Panc1 (cell line): Measurements from ENCODE around the gene FARS2. TPM values are rescaled to one million over a fixed set of nuclear protein-coding genes. Genes with fewer than 3 reads are reported as not detected.

ENCODE experiments used
- ATAC-seq: fragments of 200-7000 bp; cut with Tn5 transposase; 2 replicates; pipeline ENCODE4 v1.9.1; 2020; ENCODE audit warnings: mild to moderate bottlenecking, moderate library complexity
- BruUV-seq: library from RNA; stranded (reverse); fragments of 400-500 nt; replicated peaks from 2 replicates; lab custom pipeline; 2021; lab: Mats Ljungman, UMichigan
- CTCF ChIA-PET: fragments of 300-600 bp; sonication (Branson Sonifier 250); formaldehyde crosslinking; loops from one replicate; lab custom pipeline; 2022; ENCODE audit warnings: antibody characterized with exemption; lab: Charles Lee
- POLR2A ChIA-PET: fragments of 300-600 bp; sonication (Branson Sonifier 250); formaldehyde crosslinking; loops from one replicate; lab custom pipeline; 2022; ENCODE audit warnings: antibody characterized with exemption; lab: Charles Lee
- DNase-seq: peaks from one replicate; pipeline ENCODE4 v3.0.0-alpha.2; 2010; ENCODE audit warnings: low read depth, low spot score
- H3K27ac ChIP-seq: 2 replicates; pipeline ENCODE4 v1.5.1; 2011; ENCODE audit warnings: mild to moderate bottlenecking, low read length, inconsistent platforms
- H3K27me3 ChIP-seq: fragments of 200-500 bp; sonication (Bioruptor generic); 2 replicates; pipeline ENCODE4 v1.6.0; 2014; ENCODE audit warnings: low read length, inconsistent platforms; ENCODE audit not compliant: control insufficient read depth, insufficient read depth
- H3K36me3 ChIP-seq: fragments of 200-500 bp; sonication (Bioruptor generic); 2 replicates; pipeline ENCODE4 v1.5.1; 2014; ENCODE audit warnings: inconsistent platforms, mild to moderate bottlenecking, low read length, moderate library complexity; ENCODE audit not compliant: control insufficient read depth, insufficient read depth
- H3K4me1 ChIP-seq: 2 replicates; pipeline ENCODE4 v1.5.1; 2011; ENCODE audit warnings: inconsistent platforms, mild to moderate bottlenecking, low read length, moderate library complexity; ENCODE audit not compliant: control insufficient read depth, insufficient read depth
- H3K4me3 ChIP-seq, 2 experiments: 2 replicates each; pipeline ENCODE4 v1.5.1; 2011 to 2012; ENCODE audit warnings: low read depth in 2 of 2, low read length in 2 of 2, mild to moderate bottlenecking in 2 of 2, inconsistent platforms in 1 of 2, moderate library complexity in 1 of 2
- H3K9me3 ChIP-seq: fragments of 200-500 bp; sonication (Bioruptor generic); 2 replicates; pipeline ENCODE4 v1.5.1; 2014; ENCODE audit warnings: low read depth, mild to moderate bottlenecking, inconsistent platforms, low read length, moderate library complexity; ENCODE audit not compliant: control insufficient read depth, insufficient read depth
- CTCF ChIP-seq: fragments of 450-650 bp; IDR thresholded peaks from 2 replicates; pipeline ENCODE4 v1.5.1; 2017; ENCODE audit warnings: mild to moderate bottlenecking
- POLR2AphosphoS5 ChIP-seq: IDR thresholded peaks from 2 replicates; pipeline ENCODE4 v1.6.1; 2012; ENCODE audit warnings: mild to moderate bottlenecking, low read depth, low read length, moderate library complexity
- REST ChIP-seq, 2 experiments: IDR thresholded peaks; 2 replicates each; pipeline ENCODE4 v1.6.1; 2011 to 2012; ENCODE audit warnings: low read depth in 2 of 2, control low read depth in 1 of 2, low read length in 1 of 2, mild to moderate bottlenecking in 1 of 2, moderate library complexity in 1 of 2; ENCODE audit not compliant: insufficient read depth in 1 of 2
- SIN3A ChIP-seq: IDR thresholded peaks from 2 replicates; pipeline ENCODE4 v1.6.1; 2012; ENCODE audit warnings: low read depth, mild to moderate bottlenecking, low read length, moderate library complexity, borderline replicate concordance; ENCODE audit not compliant: insufficient read depth
- TCF7L2 ChIP-seq: IDR thresholded peaks from 2 replicates; pipeline ENCODE4 v1.6.1; 2011; ENCODE audit warnings: mild to moderate bottlenecking, low read depth, low read length, inconsistent platforms
- in situ Hi-C: cut with HindIII; loops from 2 replicates; pipeline ENCODE4 v1.10.0; 2016; ENCODE audit warnings: low sequenced_read_pairs, low pct_unique_long_range_greater_than_20kb
- intact Hi-C: fragments of 100-400 bp; cut with micrococcal nuclease; formaldehyde crosslinking; loops from one replicate; pipeline ENCODE4 v1.10.0; 2022; ENCODE audit not compliant: unreplicated experiment
- total RNA-seq: library from RNA; stranded (reverse); gene quantifications from one replicate; pipeline ENCODE4 v1.2.1, GENCODE V29; 2021; ENCODE audit not compliant: unreplicated experiment

FARS2 gene
- total RNA-seq, 1 experiment from 2014 or later: 12.8 TPM

DNA sequence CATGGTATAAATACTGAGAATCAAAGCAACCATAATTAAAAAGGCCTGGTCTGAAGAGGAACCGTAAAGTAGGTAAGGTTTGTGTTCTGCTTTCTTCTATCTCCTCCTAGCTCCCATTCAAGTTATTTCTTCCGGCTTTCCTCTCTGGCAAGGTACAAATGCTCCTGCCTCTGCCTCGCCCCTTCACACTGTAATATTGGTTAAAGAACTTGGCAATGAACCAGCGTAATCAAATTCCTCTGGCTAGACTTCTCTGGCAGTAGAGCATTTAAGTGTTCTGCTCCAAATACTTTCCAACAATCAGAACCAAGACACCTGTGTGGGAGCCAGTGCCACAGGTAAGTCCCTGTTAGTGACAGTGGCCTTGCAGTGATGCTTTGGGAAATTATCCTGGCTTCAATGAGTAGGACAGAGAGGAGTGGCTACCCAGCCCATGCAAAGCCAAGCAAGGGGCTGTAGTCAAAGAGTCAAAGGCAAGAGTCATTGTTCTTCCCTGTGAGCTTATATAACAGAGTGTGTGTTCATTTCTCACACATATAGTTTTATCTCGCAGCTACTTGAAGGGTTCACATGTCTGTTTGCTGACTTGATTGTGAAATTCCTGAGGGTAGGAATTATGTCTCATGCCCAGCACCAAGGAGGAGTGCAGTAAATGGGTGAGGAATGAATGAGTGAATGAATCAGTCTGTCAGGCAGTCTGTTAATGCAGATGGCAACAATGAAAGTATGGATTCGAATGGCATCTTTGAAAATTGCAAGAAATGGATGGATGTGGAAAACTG lies 416.1 kb downstream of the FARS2 start:
- ChIA-PET CTCF (no interaction called here), POLR2A (no interaction called here)
- no peak for TF ChIP-seq TCF7L2
- no peak for TF ChIP-seq SIN3A
- no peak for TF ChIP-seq CTCF
- Histone ChIP-seq H3K4me1 (no peaks in the 10 kb centered on the region), H3K27ac (no peak overlapping the region), H3K36me3 (no peaks in the 10 kb centered on the region), H3K27me3 (no peaks in the 10 kb centered on the region), H3K9me3 (no peaks in the 10 kb centered on the region), H3K4me3 (no peak overlapping the region)
- in situ Hi-C loops (no loop called here), intact Hi-C loops (no loop called here)
- DNase-seq (no peak), ATAC-seq (no peak)
- BruUV-seq: no TSS peak

DNA sequence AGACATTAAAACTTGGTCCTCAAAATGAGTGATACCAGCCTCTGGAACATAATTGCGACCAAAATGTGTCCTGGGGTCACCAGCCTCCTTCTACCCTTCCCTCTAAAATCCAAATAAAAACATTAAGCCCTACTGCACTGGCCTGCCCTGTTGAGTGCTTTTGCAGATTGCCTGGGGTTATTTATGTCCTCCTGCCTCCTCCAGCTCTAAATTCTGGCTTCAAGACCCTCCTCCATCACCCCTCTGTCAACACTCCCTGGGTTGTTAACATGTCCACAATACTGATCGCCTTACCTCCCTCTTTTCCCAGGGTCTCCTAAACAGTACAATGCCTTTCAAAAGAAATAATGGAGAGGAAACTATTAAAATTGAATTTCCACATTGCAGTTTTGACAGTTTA lies 418.0 kb downstream of the FARS2 start:
- ATAC-seq (no peak), DNase-seq (no peak)
- Histone ChIP-seq H3K27me3 (no peaks in the 10 kb centered on the region), H3K4me1 (no peaks in the 10 kb centered on the region), H3K36me3 (no peaks in the 10 kb centered on the region), H3K4me3 (no peak overlapping the region), H3K27ac (no peak overlapping the region), H3K9me3 (no peaks in the 10 kb centered on the region)
- TF ChIP-seq POLR2AphosphoS5 (no peak), SIN3A (no peak), CTCF (no peak), TCF7L2 (no peak), REST (IDR thresholded peaks at IDR 0.05; ENCODE audit: insufficient read depth in 1 of 2, low read depth in 2 of 2, low read length in 1 of 2) (no peak)
- no TSS peak for BruUV-seq
- intact Hi-C loops: no loop called here
- CTCF ChIA-PET: no interaction called here
- POLR2A ChIA-PET: no interaction called here
- in situ Hi-C loops: no loop called here
